Spleen (tissue), 11 donors: Measurements from ENCODE around the gene TTC22. TPM values are rescaled to one million over a fixed set of nuclear protein-coding genes. Genes with fewer than 3 reads are reported as not detected.

Experiments used
- DNase-seq: peaks from one replicate; pipeline ENCODE4 v3.0.0-alpha.2; 2020
- H3K27ac ChIP-seq, 8 donors: fragments of 200-600 bp; sonication (generic) in 7 of 8; 1 replicate in 4 of 8; 2 replicates in 4 of 8; pipeline versions ENCODE4 v1.5.0 to v1.8.0; 2016 to 2021; ENCODE audit warnings: inconsistent platforms in 4 of 8, mild to moderate bottlenecking in 4 of 8, moderate library complexity in 1 of 8
- H3K27me3 ChIP-seq, 7 donors: fragments of 200-600 bp; sonication (generic) in 6 of 7; replicated peaks in 1 of 7; 1 replicate in 4 of 7; 2 replicates in 3 of 7; pipeline versions ENCODE4 v1.5.0 to v1.8.0; 2016 to 2021; ENCODE audit warnings: inconsistent platforms in 3 of 7, mild to moderate bottlenecking in 1 of 7
- H3K36me3 ChIP-seq, 6 donors: fragments of 200-600 bp; sonication (generic) in 5 of 6; 1 replicate in 4 of 6; 2 replicates in 2 of 6; pipeline versions ENCODE4 v1.5.0 to v1.8.0; 2016 to 2021; ENCODE audit warnings: inconsistent platforms in 2 of 6
- H3K4me1 ChIP-seq, 6 donors: fragments of 200-600 bp; sonication (generic) in 5 of 6; 1 replicate in 3 of 6; 2 replicates in 3 of 6; pipeline versions ENCODE4 v1.5.0 to v1.8.0; 2016 to 2021; ENCODE audit warnings: inconsistent platforms in 3 of 6
- H3K4me3 ChIP-seq, 8 donors: fragments of 200-600 bp; sonication (generic) in 7 of 8; 1 replicate in 4 of 8; 2 replicates in 4 of 8; pipeline versions ENCODE4 v1.5.0 to v1.8.0; 2016 to 2021; ENCODE audit warnings: inconsistent platforms in 4 of 8, mild to moderate bottlenecking in 4 of 8, moderate library complexity in 2 of 8
- H3K9me3 ChIP-seq, 8 donors: fragments of 200-600 bp; sonication (generic) in 7 of 8; 1 replicate in 4 of 8; 2 replicates in 4 of 8; pipeline versions ENCODE4 v1.5.0 to v1.8.0; 2016 to 2021; ENCODE audit warnings: inconsistent platforms in 4 of 8
- CTCF ChIP-seq, 11 experiments: fragments of 200-600 bp in 7 of 11; fragments of 450-650 bp in 4 of 11; sonication (generic) in 4 of 11; IDR thresholded peaks in 8 of 11; conservative IDR thresholded peaks in 3 of 11; 1 replicate in 7 of 11; 2 replicates in 4 of 11; pipeline versions ENCODE4 v1.4.0 to v1.8.0; 2016 to 2021; ENCODE audit warnings: antibody characterized with exemption in 11 of 11, inconsistent platforms in 4 of 11, mild to moderate bottlenecking in 1 of 11
- POLR2A ChIP-seq, 3 donors: fragments of 450-650 bp; IDR thresholded peaks; one replicate each; pipeline ENCODE4 v1.5.1; 2017; ENCODE audit warnings: antibody characterized with exemption in 3 of 3, mild to moderate bottlenecking in 1 of 3
- POLR2AphosphoS5 ChIP-seq, 3 donors: sonication (generic); formaldehyde crosslinking; IDR thresholded peaks; one replicate each; pipeline ENCODE4 v1.5.1; 2017; ENCODE audit warnings: antibody characterized with exemption in 3 of 3
- WGBS, 5 donors: extraction: QIAGEN DNeasy Blood & Tissue Kit in 3 of 5; methylation state at CpG; one replicate each; pipeline versions ENCODE4 v1.1.5 to v1.1.7; 2013 to 2018; 5-methylcytosine and 5-hydroxymethylcytosine counted together
- intact Hi-C: fragments of 100-400 bp; cut with DNase I; formaldehyde crosslinking; loops from one replicate; pipeline ENCODE4 v1.15.0; 2023; ENCODE audit warnings: low total_unique reads
- polyA plus RNA-seq, 3 donors: library from polyadenylated mRNA; stranded (reverse); fragments of 200-250 nt; gene quantifications; one replicate each; pipeline ENCODE4 v1.2.1, GENCODE V29; 2013
- total RNA-seq, 7 donors: library from RNA; depleted of rRNA in 3 of 7; stranded (reverse); fragments of >200 nt in 3 of 7; fragmentation: NEBNext Ultra II Directional in 4 of 7; extraction: Animal tissue kit (Norgen Biotek cat#: 25700) in 4 of 7; gene quantifications; one replicate each; pipeline versions ENCODE4 v1.1.0 to v1.2.1, GENCODE V29; 2016 to 2021
- donor health status: healthy with polysubstance abuse.
- donor health status: DM: no; HTN: no; CAD: no; lungs with moderate emphysema.
- donor health status: DM: no; HTN: no; CAD: no.
- donor health status: Bipolar disorder and iron deficiency.
- donor health status: healthy.
- donor health status: DM: no; HTN: no; CAD: no.
- donor health status: DM: yes; HTN: yes; CAD: no.

The TTC22 gene
- total and polyA plus RNA-seq, 10 donors = 0.73 to 6.4 (median 3.5) TPM

- Histone ChIP-seq H3K9me3 (no peaks in the 10 kb centered on the region), H3K4me1 (peaks cover 0 to 5% (median 0%) of the 10 kb centered on the region in 6 donors), H3K27me3 (peaks cover 0 to 5% (median 0%) of the 10 kb centered on the region in 7 donors), H3K27ac (no peak overlapping the region), H3K4me3 (no peak overlapping the region), H3K36me3 (no peaks in the 10 kb centered on the region)
- no peak for DNase-seq
- WGBS, 5 donors = 73 to 85% (median 79%) methylated on average over 7 to 10 of the region's 10 CpGs
- TF ChIP-seq POLR2AphosphoS5 (IDR thresholded peaks at IDR 0.05) = no peak
- TF ChIP-seq CTCF (IDR thresholded peaks at IDR 0.05 in 8 of 11, conservative IDR thresholded peaks at IDR 0.05 in 3 of 11) = no peak
- TF ChIP-seq POLR2A (IDR thresholded peaks at IDR 0.05) = no peak
- intact Hi-C loops = no loop called here
These were observed 13.0 kb upstream of the TTC22 start for GRCh38 chr1:54814126-54814498.

GRCh38 chr1:54813485-54814125 lies 12.5 kb upstream of the TTC22 start:
- intact Hi-C loops = no loop called here
- H3K4me1 ChIP-seq = peaks cover 0 to 5% (median 0%) of the 10 kb centered on the region in 6 donors
- no peak overlapping the region for H3K4me3 ChIP-seq
- no peaks in the 10 kb centered on the region for H3K36me3 ChIP-seq
- H3K27ac ChIP-seq = no peak overlapping the region
- peaks cover 0 to 5% (median 0%) of the 10 kb centered on the region in 7 donors for H3K27me3 ChIP-seq
- 66 to 82% (median 75%) methylated on average over 12 to 13 of the region's 13 CpGs for WGBS, 5 donors
- H3K9me3 ChIP-seq = no peaks in the 10 kb centered on the region
- TF ChIP-seq POLR2AphosphoS5 (IDR thresholded peaks at IDR 0.05) (no peak), POLR2A (IDR thresholded peaks at IDR 0.05) (no peak), CTCF (IDR thresholded peaks at IDR 0.05 in 8 of 11, conservative IDR thresholded peaks at IDR 0.05 in 3 of 11) (no peak)
- DNase-seq = no peak

GRCh38 chr1:54812801-54813484 lies 11.8 kb upstream of the TTC22 start:
- H3K4me3 ChIP-seq = no peak overlapping the region
- no peak for TF ChIP-seq POLR2A (IDR thresholded peaks at IDR 0.05)
- TF ChIP-seq CTCF (IDR thresholded peaks at IDR 0.05 in 8 of 11, conservative IDR thresholded peaks at IDR 0.05 in 3 of 11) = no peak
- no peak for TF ChIP-seq POLR2AphosphoS5 (IDR thresholded peaks at IDR 0.05)
- H3K27me3 ChIP-seq = peaks cover 0 to 5% (median 0%) of the 10 kb centered on the region in 7 donors
- WGBS, 5 donors = 72 to 78% (median 75%) methylated on average over 13 of the region's 13 CpGs
- no peaks in the 10 kb centered on the region for H3K36me3 ChIP-seq
- H3K9me3 ChIP-seq = no peaks in the 10 kb centered on the region
- H3K4me1 ChIP-seq = peaks cover 0 to 5% (median 0%) of the 10 kb centered on the region in 6 donors
- H3K27ac ChIP-seq = no peak overlapping the region
- intact Hi-C loops = no loop called here
- no peak for DNase-seq
